Left ventricle myocardium superior (tissue), 1 donor: ENCODE measurements around the gene HSD17B12. TPM values are rescaled to one million over a fixed set of nuclear protein-coding genes. Genes with fewer than 3 reads are reported as not detected.

Experiments
- ATAC-seq: fragments of 200-7000 bp; cut with Tn5 transposase; one replicate; pipeline ENCODE4 v1.9.1; 2020; ENCODE audit warnings: mild to moderate bottlenecking, moderate library complexity
- DNase-seq: peaks from one replicate; pipeline ENCODE4 v3.0.0-alpha.2; 2020
- intact Hi-C: fragments of 100-400 bp; cut with micrococcal nuclease; formaldehyde crosslinking; loops from one replicate; pipeline ENCODE4 v1.11.0; 2022
- total RNA-seq: library from RNA; stranded (reverse); fragmentation: NEBNext Ultra II Directional; extraction: Animal tissue kit (Norgen Biotek cat#: 25700); gene quantifications from one replicate; pipeline ENCODE4 v1.2.1, GENCODE V29; 2021
- donor health status: DM: no; HTN: yes; CAD: no; lungs with severe emphysema.

The HSD17B12 gene
- total RNA-seq, 1 donor from 2014 or later: 67.8 TPM

DNA sequence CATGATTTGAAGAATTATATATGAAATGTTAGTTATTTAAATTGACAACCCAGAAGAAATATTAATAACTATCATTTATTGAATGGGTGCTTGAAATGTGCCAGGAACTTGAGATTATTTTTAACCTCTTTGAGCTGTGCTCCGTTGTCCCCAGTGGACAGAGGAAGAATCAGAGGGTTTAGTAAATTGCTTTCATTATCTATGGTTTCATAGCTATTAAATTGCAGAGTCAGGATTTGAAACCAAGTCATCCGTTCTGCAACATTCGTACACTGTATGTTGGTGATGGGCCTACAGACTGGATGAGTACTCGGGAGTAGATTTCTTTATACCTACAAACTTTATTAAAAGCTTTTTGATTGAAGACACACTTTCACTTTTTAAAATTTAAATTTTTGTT is 4.9 kb downstream of the HSD17B12 start:
- DNase-seq (no peak), ATAC-seq (no peak)
- intact Hi-C loops: no loop called here

DNA sequence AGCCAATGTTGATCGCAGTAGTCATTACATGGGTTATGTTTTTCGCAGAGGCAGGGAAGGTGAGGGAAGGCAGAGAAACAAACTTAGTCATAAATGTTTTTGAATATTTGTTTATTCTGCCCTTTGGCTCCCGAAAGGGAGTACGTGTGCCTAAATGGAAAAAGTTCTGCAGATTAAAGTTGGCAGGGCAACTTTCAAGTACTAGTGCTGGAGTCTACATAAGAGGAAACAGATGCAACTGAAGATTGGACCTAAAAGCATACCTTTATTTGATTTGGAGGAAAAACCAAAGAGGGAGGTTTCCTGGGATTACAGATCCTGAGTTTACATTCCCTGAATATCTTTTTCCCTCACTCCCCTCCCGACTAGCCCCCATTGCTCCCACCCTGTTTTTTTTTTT is 5.7 kb downstream of the HSD17B12 start:
- intact Hi-C loops: no loop called here
- ATAC-seq (peak; percentile 10), DNase-seq (no peak)

DNA sequence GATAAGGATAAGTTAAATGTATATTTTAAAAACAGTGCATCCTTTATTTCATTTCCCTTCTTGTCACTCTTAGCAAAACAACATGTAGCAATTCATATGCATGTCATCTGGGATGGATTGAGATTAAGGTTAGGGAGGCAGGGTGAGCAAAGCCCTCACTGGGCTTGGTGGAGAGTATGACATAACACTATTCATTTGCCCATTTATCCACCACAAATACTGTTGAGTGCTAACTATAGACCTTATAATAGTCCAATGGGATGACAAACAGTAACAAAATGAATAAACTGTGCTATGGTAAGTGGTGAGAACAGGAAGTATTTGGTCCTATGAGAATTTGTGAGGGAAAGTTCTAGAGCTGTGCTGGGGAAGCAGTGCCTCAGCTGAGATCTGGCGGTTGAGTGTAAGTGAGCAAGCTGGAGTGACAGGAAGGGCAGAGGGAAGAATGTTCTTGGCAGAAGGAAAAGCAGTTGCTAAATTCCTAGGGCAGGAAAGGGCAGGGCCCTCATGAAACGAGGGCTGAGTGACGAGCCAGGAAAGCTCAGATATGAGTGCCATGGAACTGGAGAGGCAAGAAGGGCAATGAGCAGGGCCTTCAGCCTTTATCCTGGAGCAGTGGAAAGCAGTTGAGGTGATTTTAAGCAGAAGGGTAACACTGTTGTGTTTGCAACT is 6.7 kb downstream of the HSD17B12 start:
- ATAC-seq: peak; percentile 97
- intact Hi-C loops: no loop called here
- DNase-seq: peak; percentile 57

GRCh38 chr11:43688394-43688793 is 7.9 kb downstream of the HSD17B12 start:
- ATAC-seq (no peak), DNase-seq (no peak)
- intact Hi-C loops: no loop called here

DNA sequence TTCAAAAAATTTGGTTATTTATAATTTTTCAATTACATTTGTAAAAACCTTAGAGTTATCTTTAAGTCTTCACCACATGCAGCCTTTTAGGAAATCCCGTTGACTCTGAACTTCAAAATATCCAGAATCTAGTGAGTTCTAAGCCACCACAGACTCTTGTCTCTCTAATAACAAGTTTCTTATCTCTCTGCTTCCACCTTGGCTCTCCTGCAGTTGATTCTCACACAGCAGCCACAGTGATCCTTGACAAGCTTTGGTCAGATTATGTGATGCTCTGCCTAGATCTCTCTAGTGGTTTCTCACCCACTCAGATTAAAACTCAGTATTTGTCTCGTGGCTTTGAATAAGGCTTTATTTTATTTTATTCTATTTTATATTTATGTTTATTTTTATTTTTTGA is 8.6 kb downstream of the HSD17B12 start:
- intact Hi-C loops: no loop called here
- no peak for ATAC-seq
- no peak for DNase-seq

DNA sequence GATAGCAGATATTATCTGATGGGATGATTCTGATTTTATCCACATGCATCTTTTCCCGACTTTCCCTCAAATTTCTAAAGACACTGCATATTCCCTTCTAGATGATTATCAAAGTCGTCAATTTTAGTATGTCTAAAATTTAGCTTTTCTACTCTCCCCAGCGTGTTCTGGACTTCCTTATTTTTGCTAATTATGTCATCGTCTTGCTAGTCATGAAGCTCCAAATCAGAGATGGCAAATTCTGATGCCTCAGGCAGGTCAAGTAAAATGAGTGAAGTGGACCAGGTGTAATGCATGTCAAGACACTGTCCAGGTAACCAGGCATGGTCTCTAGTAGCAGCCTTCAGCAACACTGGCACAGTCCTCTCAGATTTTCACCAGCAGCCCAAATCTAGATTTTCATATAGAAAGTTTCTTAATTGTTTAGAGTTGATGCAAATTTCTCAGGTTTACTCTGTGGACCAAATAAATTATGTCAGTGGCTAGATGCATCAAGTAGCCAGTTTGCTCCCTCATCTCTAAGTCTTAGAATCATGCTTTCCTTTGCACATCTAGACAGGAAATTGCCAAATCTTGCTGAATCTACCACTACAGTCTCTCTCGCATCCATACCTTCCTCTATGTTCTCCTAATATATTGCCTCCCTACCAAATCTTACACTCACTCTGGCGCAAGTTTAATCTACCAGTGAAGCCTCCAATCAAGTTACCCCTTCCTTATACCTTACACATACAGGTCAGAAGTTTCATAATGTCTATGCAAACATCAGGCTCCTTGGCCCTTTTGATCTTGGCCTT is 10.6 kb downstream of the HSD17B12 start:
- DNase-seq (no peak), ATAC-seq (no peak)
- intact Hi-C loops: no loop called here

DNA sequence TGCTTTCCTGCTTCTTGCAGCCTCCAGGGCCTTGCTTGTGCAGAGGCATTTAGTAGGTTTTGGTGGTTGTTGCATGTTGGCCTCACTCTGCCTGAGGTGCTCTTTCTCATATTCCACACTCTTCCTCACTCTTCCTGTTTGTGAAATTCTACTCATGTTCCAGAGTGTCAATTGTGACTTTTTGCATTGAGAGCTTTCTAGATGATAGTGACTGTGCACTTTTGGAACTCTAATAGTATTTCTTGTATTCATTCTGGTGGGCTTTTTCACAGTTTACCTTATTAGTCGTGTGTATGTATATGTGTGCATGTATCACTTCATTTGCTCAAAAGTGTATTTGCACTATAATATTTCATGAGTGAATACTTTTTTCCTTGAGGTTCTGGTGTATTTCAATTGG is 11.3 kb downstream of the HSD17B12 start:
- intact Hi-C loops: no loop called here
- no peak for DNase-seq
- ATAC-seq: no peak

GRCh38 chr11:43693069-43693468 is 12.5 kb downstream of the HSD17B12 start:
- intact Hi-C loops: no loop called here
- no peak for ATAC-seq
- DNase-seq: no peak

DNA sequence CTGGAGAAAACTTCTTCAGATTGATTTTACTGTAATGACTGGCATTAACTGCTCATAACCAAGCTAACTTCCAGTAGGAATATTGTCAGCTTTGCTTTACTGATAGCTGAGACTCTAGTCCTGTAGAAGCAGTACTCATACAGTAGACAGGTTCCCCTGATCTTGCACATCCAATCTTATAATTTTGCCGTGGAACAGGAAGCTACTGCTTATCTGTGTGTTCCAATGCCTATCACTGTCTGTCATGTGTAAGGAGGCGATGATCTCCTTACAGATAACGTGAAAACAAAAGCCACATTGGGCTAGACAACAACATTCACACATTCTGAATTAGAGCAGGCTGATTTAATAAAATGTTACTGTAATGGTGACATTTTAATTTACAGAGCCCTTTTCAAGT is 13.2 kb downstream of the HSD17B12 start:
- ATAC-seq (no peak), DNase-seq (no peak)
- intact Hi-C loops: no loop called here

DNA sequence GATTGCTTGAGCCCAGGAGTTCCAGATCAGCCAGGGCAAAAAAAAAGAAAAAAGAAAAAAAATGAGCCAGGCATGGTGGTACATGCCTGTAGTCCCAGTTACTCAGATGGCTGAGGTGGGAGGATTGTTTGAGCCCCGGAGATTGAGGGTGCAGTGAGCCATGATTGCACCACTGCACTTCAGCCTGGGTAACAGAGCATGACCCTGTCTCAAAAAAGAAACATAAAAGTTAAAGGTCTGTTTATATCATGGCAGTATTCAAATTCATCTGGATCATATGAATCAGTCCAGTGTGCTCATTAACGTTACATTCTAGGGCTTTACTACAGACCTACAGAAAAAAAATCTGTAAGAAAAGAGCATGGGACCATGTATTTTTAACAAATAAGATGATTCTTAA is 13.9 kb downstream of the HSD17B12 start:
- no peak for ATAC-seq
- intact Hi-C loops: no loop called here
- no peak for DNase-seq

- DNase-seq (no peak), ATAC-seq (no peak)
- intact Hi-C loops: no loop called here
These were observed 17.1 kb downstream of the HSD17B12 start for GRCh38 chr11:43697679-43698078.

DNA sequence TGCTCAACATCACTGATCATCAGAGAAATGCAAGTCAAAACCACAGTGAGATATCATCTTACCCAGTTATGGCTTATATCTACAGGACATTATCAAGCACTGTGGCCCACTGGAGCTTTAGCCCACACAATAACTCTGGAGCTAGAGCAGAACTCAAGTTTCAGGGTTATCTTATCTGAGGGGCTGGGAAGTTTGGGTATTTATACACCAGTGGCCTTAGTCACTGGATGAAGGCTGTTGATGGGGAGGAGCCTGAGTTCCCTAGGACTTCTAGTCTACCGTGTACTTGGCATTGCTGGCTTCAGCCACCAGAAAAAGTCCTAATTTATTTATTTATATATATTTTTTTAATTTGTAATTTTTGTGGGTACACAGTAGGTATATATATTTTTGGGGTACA is 19.3 kb downstream of the HSD17B12 start:
- intact Hi-C loops: no loop called here
- no peak for DNase-seq
- ATAC-seq: no peak

GRCh38 chr11:43706631-43707030 is 26.1 kb downstream of the HSD17B12 start:
- ATAC-seq: no peak
- no peak for DNase-seq
- intact Hi-C loops: no loop called here

DNA sequence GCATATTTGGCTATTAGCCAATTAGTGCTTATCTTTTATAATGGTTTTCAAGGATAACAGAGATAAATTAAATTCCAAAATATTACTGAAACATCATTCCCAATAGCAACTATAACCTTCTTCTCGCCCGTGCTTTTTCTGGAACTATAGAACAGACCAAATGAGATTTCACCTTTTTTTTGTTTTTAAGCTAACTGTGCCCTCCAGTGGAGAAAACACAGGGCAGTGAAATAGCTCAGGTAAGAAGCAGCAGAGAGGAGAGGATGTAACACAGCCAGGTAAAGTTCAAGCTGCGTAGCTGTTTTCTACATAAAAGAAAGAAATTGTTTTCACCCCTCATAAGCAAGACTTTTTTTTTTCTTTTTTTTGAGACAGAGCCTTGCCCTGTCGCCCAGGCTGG is 28.2 kb downstream of the HSD17B12 start:
- DNase-seq (no peak), ATAC-seq (no peak)
- intact Hi-C loops: no loop called here

- intact Hi-C loops: no loop called here
- DNase-seq (no peak), ATAC-seq (no peak)
These were observed 29.2 kb downstream of the HSD17B12 start for GRCh38 chr11:43709689-43710088.

- no peak for DNase-seq
- no peak for ATAC-seq
- intact Hi-C loops: no loop called here
These were observed 32.1 kb downstream of the HSD17B12 start for GRCh38 chr11:43712676-43713075.

- ATAC-seq: no peak
- intact Hi-C loops: no loop called here
These were observed 37.8 kb downstream of the HSD17B12 start for GRCh38 chr11:43718373-43718772.

GRCh38 chr11:43723617-43724016 is 43.1 kb downstream of the HSD17B12 start:
- peak; percentile 81 for ATAC-seq

More at GRCh38 chr11:43718373-43718772, 37.8 kb downstream of the HSD17B12 start:
- no peak for DNase-seq

GRCh38 chr11:43732225-43732624 is 51.7 kb downstream of the HSD17B12 start:
- intact Hi-C loops: no loop called here
- no peak for DNase-seq
- ATAC-seq: no peak

More at GRCh38 chr11:43723617-43724016, 43.1 kb downstream of the HSD17B12 start:
- intact Hi-C loops: no loop called here
- no peak for DNase-seq

DNA sequence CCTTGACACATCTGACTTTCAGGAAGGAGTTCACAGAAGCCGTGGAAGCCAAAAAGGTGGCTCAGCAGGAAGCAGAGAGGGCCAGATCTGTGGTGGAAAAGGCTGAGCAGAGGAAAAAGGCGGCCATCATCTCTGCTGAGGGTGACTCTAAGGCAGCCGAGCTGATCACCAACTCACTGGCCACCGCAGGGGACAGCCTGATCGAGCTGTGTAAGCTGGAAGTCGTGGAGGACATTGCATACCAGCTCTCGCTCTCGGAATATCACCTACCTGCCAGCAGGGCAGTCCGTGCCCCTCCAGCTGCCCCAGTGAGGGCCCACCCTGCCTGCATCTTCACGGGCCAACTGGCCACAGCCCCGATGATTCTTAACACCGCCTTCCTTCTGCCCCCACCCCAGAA is 53.7 kb downstream of the HSD17B12 start:
- intact Hi-C loops: no loop called here
- ATAC-seq: no peak

DNA sequence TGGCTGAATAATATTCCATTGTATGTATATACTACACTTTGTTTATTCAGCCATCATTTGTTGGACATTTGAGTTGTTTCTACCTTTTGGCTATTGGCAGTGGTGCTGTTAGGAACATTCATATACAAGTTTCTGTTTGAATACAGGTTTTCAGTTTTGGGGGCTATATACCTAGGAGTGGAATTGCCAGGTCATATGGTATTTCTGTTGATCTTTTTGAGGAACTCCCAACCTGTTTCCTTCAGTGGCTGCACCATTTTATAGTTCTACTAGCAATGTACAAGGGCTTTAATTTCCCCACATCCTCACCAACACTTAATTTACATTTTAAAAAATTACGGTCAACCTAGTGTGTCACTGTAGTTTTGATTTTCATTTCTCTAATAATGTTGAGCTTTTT is 54.6 kb downstream of the HSD17B12 start:
- intact Hi-C loops: no loop called here
- DNase-seq (no peak), ATAC-seq (no peak)

More for the DNA sequence above, 53.7 kb downstream of the HSD17B12 start:
- DNase-seq: no peak
